ENCODE measurements around the gene STRN3. TPM values are rescaled to one million over a fixed set of nuclear protein-coding genes. Genes with fewer than 3 reads are reported as not detected.

The STRN3 gene
- total RNA-seq, 1 experiment from 2014 or later: 52.1 TPM

DNA sequence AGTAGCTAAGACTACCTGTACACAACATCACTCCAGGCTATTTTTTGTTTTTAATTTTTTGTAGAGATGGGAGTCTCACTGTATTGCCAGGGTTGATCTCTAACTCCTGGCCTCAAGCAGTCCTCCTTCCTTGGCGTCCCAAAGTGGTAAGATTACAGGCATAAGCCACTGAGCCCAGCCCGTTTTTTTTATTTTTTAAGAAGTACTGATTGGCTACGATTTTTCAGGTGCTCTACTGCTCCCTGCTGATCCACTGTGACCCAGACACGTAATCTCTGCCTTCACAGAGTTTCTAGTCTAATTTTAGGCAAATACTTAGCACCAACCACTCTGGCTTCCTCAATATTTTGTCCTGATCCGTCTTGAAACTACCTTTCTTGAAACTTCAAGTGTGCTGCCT, 4.3 kb upstream of the STRN3 start:
- Histone ChIP-seq H4K20me1 (ENCODE audit: control insufficient read depth, insufficient read depth, insufficient read length) (no peaks in the 10 kb centered on the region), H3K56ac (ENCODE audit: insufficient read length, low read depth, low read length) (no peak overlapping the region), H2BK5ac (ENCODE audit: insufficient read length, low read length) (no peak overlapping the region), H3K9me3 (ENCODE audit: control insufficient read depth, low read depth, low read length) (no peaks in the 10 kb centered on the region), H2BK120ac (ENCODE audit: low read depth, low read length, poor library complexity, severe bottlenecking) (no peak overlapping the region), H2BK20ac (ENCODE audit: low read depth, low read length, poor library complexity, severe bottlenecking) (no peak overlapping the region), H3K4me1 (ENCODE audit: insufficient read depth, low read length) (peaks cover 3% of the 10 kb centered on the region; the same call in 1 of the 2 replicates), H3T11ph (ENCODE audit: low read length) (no peak overlapping the region), H3K23me2 (ENCODE audit: insufficient read length, low read depth, low read length, poor library complexity, severe bottlenecking) (peaks cover 7% of the 10 kb centered on the region), H3K18ac (ENCODE audit: insufficient read length, low read depth, low read length) (no peak overlapping the region), H2BK15ac (ENCODE audit: low read depth, low read length) (no peak overlapping the region), H4K91ac (ENCODE audit: insufficient read length, low read depth, low read length) (no peak overlapping the region), H3K4me2 (ENCODE audit: insufficient read depth, insufficient read length, low read length) (no peak overlapping the region), H3K79me2 (ENCODE audit: insufficient read depth, low read length) (no peaks in the 10 kb centered on the region; the same call in 1 of the 2 replicates), H2AFZ (ENCODE audit: low read length) (no peak overlapping the region), H2AK5ac (ENCODE audit: insufficient read length, low read length) (no peak overlapping the region), H3K79me1 (ENCODE audit: insufficient read depth, low read depth, low read length, poor library complexity, severe bottlenecking) (peaks cover 6% of the 10 kb centered on the region), H3K4ac (ENCODE audit: low read depth, low read length) (no peak overlapping the region), H3K23ac (ENCODE audit: insufficient read length, low read depth, low read length) (no peak overlapping the region), H4K8ac (replicated peaks; ENCODE audit: insufficient read length, low read depth, low read length) (no peak overlapping the region), H3K27ac (ENCODE audit: insufficient read length, low read depth, low read length) (no peak overlapping the region), H3K14ac (ENCODE audit: insufficient read depth, low read length) (no peak overlapping the region), H2BK12ac (ENCODE audit: insufficient read length, low read depth, low read length) (no peak overlapping the region), H4K5ac (ENCODE audit: insufficient read length, low read depth, low read length) (no peak overlapping the region), H3K9ac (ENCODE audit: extremely low read depth, insufficient read length, low read length) (no peak overlapping the region), H3K27me3 (ENCODE audit: insufficient read depth, low read length) (no peaks in the 10 kb centered on the region)
- no CpG with 5 or more reads among the region's 5 CpGs for WGBS (ENCODE audit: extremely low coverage, insufficient read length, low lambda C conversion rate)
- H3K4me3 Mint-ChIP-seq: no peak overlapping the region
- DNase-seq: no peak
- H3K27me3 Mint-ChIP-seq (ENCODE audit: low read depth): no peaks in the 10 kb centered on the region
- TF ChIP-seq CTCF (conservative IDR thresholded peaks at IDR 0.05): no peak
- no peaks in the 10 kb centered on the region; a peak in 2 of 7 replicates for H3K36me3 Mint-ChIP-seq (ENCODE audit: insufficient read depth in 1 of 3, low read depth in 3 of 3)
- peaks cover 7 to 19% of the 10 kb centered on the region in 2 experiments for H3K4me1 Mint-ChIP-seq
- peak overlapping the region in 2 of 3 experiments; percentile 0 to 66; a peak in 2 of 7 replicates for H3K27ac Mint-ChIP-seq
- no peaks in the 10 kb centered on the region for H3K9me3 Mint-ChIP-seq

Measured in H9 (cell line).